HepG2 (cell line): ENCODE results near the gene LYSMD3. TPM values are rescaled to one million over a fixed set of nuclear protein-coding genes. Genes with fewer than 3 reads are reported as not detected.

Experiments used
- CSRNP2 ChIP-seq: sonication (generic); formaldehyde crosslinking; conservative IDR thresholded peaks from 2 replicates; pipeline ENCODE4 v1.8.0; 2022; ENCODE audit warnings: low read depth, missing genetic modification reagents
- DZIP1 ChIP-seq: sonication (generic); formaldehyde crosslinking; IDR thresholded peaks from 2 replicates; pipeline ENCODE4 v1.5.0; 2020; ENCODE audit warnings: mild to moderate bottlenecking, missing genetic modification reagents
- ELF3 ChIP-seq: IDR thresholded peaks from 2 replicates; pipeline ENCODE4 v1.6.1; 2016; ENCODE audit warnings: missing genetic modification reagents, missing compliant biosample characterization
- ERF ChIP-seq: IDR thresholded peaks from 2 replicates; pipeline ENCODE4 v1.6.1; 2018; ENCODE audit warnings: missing biosample characterization, missing genetic modification reagents
- HNF1B ChIP-seq: sonication (generic); formaldehyde crosslinking; IDR thresholded peaks from 2 replicates; pipeline ENCODE4 v1.5.1; 2020; ENCODE audit warnings: mild to moderate bottlenecking, moderate library complexity, missing genetic modification reagents
- MLXIP ChIP-seq: sonication (generic); formaldehyde crosslinking; IDR thresholded peaks from 2 replicates; pipeline ENCODE4 v1.9.0; 2021; ENCODE audit warnings: missing genetic modification reagents, borderline replicate concordance
- PBX3 ChIP-seq: sonication (generic); formaldehyde crosslinking; IDR thresholded peaks from 2 replicates; pipeline ENCODE4 v1.8.1; 2023; ENCODE audit warnings: missing genetic modification reagents, inconsistent platforms, borderline replicate concordance
- POLR2G ChIP-seq: fragments of 200-400 bp; formaldehyde crosslinking; IDR thresholded peaks from 2 replicates; pipeline ENCODE4 v1.6.1; 2018; ENCODE audit warnings: mild to moderate bottlenecking, low read depth, low read length, moderate library complexity
- RARA ChIP-seq: IDR thresholded peaks from 2 replicates; pipeline ENCODE4 v1.6.1; 2016; ENCODE audit warnings: missing genetic modification reagents, missing compliant biosample characterization
- ZNF256 ChIP-seq: sonication (generic); formaldehyde crosslinking; conservative IDR thresholded peaks from 2 replicates; pipeline ENCODE4 v1.4.0; 2020; ENCODE audit warnings: missing genetic modification reagents
- ZNF430 ChIP-seq: sonication (generic); formaldehyde crosslinking; IDR thresholded peaks from 2 replicates; pipeline ENCODE4 v1.9.0; 2021; ENCODE audit warnings: mild to moderate bottlenecking, missing genetic modification reagents
- ZNF451 ChIP-seq: sonication (generic); formaldehyde crosslinking; IDR thresholded peaks from 2 replicates; pipeline ENCODE4 v1.5.0; 2020; ENCODE audit warnings: mild to moderate bottlenecking, missing genetic modification reagents
- ZNF770 ChIP-seq: sonication (generic); formaldehyde crosslinking; IDR thresholded peaks from 2 replicates; pipeline ENCODE4 v1.5.0; 2020; ENCODE audit warnings: mild to moderate bottlenecking, missing genetic modification reagents
- ZNF841 ChIP-seq: sonication (generic); formaldehyde crosslinking; IDR thresholded peaks from 2 replicates; pipeline ENCODE4 v1.8.1; 2023; ENCODE audit warnings: missing genetic modification reagents, borderline replicate concordance
- polyA plus RNA-seq, 8 experiments: library from polyadenylated mRNA; depleted of rRNA in 3 of 8; stranded (reverse) in 7 of 8; unstranded in 1 of 8; fragments of >200 nt; fragmentation: Illumina TruSeq in 4 of 8; extraction: Trizol in 4 of 8; gene quantifications; 2 replicates each; pipeline versions ENCODE4 v1.2.1 to v1.2.3, GENCODE V29; 2011 to 2016; ENCODE audit warnings: low read depth in 4 of 8, missing spikeins in 1 of 8, mixed read lengths in 1 of 8; ENCODE audit not compliant: insufficient read depth in 1 of 8
- total RNA-seq, 5 experiments: library from RNA; depleted of rRNA; stranded (reverse); fragments of >200 nt; fragmentation: Illumina TruSeq; extraction: Trizol; gene quantifications; 2 replicates each; pipeline ENCODE4 v1.2.3, GENCODE V29; 2016; ENCODE audit warnings: low read depth in 1 of 5

Gene LYSMD3
- total and polyA plus RNA-seq, 2 of the 13 experiments (the other 11 are each of a cell fraction or from before 2014, with no cell fraction given): 9.1 to 13.8 TPM

GRCh38 chr5:90473396-90474234 lies 55.8 kb downstream of the LYSMD3 start (continued):
- TF ChIP-seq DZIP1 (0 out of 2 replicates have a peak, but pooled peaks have one; percentile 92), ZNF841 (CRISPR knock-in tag) (peak; percentile 73; the same call in 1 of the 2 replicates), RARA (0 out of 2 replicates have a peak, but pooled peaks have one; percentile 28), ERF (CRISPR knock-in tag) (no peak), ZNF430 (CRISPR knock-in tag) (peak; percentile 47; the same call in 1 of the 2 replicates), POLR2G (no peak), ZNF256 (CRISPR knock-in tag) (0 out of 2 replicates have a peak, but pooled peaks have one; percentile 60), MLXIP (CRISPR knock-in tag) (0 out of 2 replicates have a peak, but pooled peaks have one; percentile 40), CSRNP2 (CRISPR knock-in tag) (no peak), ELF3 (CRISPR knock-in tag) (0 out of 2 replicates have a peak, but pooled peaks have one; percentile 12), PBX3 (CRISPR knock-in tag) (0 out of 2 replicates have a peak, but pooled peaks have one; percentile 26), ZNF451 (peak; percentile 60; the same call in 1 of the 2 replicates), HNF1B (CRISPR knock-in tag) (no peak), ZNF770 (peak; percentile 55)
